Measurements from ENCODE around the gene HHIP.

GRCh38 chr4:144738649-144739048 is 92.7 kb downstream of the HHIP start:
- TF ChIP-seq POLR2AphosphoS5 (IDR thresholded peaks at IDR 0.05) = no peak
- TF ChIP-seq CTCF (IDR thresholded peaks at IDR 0.05) = no peak

Data from prostate gland (tissue), 2 donors.